HFFc6 (cell line): ENCODE data around the gene NINJ2. TPM values are rescaled to one million over a fixed set of nuclear protein-coding genes. Genes with fewer than 3 reads are reported as not detected.
A peak's percentile ranks its signal among the peaks of the same experiment; 100 is the strongest.

ENCODE experiments used
- DNase-seq: peaks from one replicate; pipeline ENCODE4 v3.0.0-alpha.2; 2018
- H3K27ac Mint-ChIP-seq: 2 replicates; pipeline ENCODE4 v1.8.0; 2020; ENCODE audit warnings: mild to moderate bottlenecking, mixed read lengths
- H3K27me3 Mint-ChIP-seq: 2 replicates; pipeline ENCODE4 v1.8.0; 2021; ENCODE audit warnings: mild to moderate bottlenecking, moderate library complexity, mixed read lengths; ENCODE audit not compliant: insufficient read depth
- H3K36me3 Mint-ChIP-seq: 2 replicates; pipeline ENCODE4 v1.8.0; 2021; ENCODE audit warnings: low read depth, mixed read lengths
- H3K4me1 Mint-ChIP-seq: 2 replicates; pipeline ENCODE4 v1.8.0; 2020; ENCODE audit warnings: low read depth, mixed read lengths
- H3K4me3 Mint-ChIP-seq: 2 replicates; pipeline ENCODE4 v1.8.0; 2020; ENCODE audit warnings: mild to moderate bottlenecking, moderate library complexity, mixed read lengths
- H3K9me3 Mint-ChIP-seq: 2 replicates; pipeline ENCODE4 v1.8.0; 2020; ENCODE audit warnings: mild to moderate bottlenecking, mixed read lengths
- total RNA-seq, 6 experiments: library from RNA; stranded (reverse); fragmentation: NEBNext Ultra II Directional; extraction: Animal tissue kit (Norgen Biotek cat#: 25700); gene quantifications; 2 replicates in 1 of 6; 3 replicates in 5 of 6; pipeline ENCODE4 v1.2.3, GENCODE V29; 2021
- TF ChIP-seq, protein P1 (sequence below): fragments of 200-600 bp; sonication (generic); IDR thresholded peaks from 2 replicates; pipeline ENCODE4 v1.5.0; 2021; ENCODE audit warnings: antibody characterized with exemption, mild to moderate bottlenecking

NINJ2 gene
- total RNA-seq, 6 experiments from 2014 or later, result not detected

DNA sequence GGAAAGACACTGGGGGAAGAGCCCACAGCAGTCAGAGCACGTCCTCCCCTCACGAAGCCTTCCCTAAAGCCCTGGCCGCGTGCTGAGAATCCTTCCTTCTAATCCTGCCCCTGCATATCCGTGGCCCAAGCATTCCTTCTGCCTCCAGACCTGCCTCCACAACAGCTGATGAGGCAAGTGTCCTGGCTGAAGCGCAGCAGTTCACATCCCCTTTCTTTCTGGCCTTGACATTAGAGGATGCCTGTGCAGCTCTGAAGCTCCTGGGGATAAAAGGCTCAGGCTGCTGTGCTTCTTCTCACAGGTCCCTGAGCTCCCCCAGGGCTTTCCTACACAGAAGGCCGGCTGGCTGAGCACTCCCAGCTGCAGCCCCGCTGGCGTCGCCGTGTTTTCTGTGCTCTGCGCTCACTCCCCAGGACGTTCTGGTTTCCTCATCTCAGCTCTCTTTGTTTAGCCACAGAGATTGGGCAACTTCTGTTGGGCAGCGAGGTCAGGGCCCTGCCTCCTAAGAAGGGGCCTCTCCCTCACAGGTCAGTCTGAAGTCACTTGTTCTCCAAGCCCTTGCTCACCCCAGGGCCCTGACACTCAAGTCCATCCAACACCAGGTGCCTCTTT is 45.8 kb downstream of the NINJ2 start:
- Mint-ChIP-seq H3K27ac (no peak overlapping the region), H3K9me3 (no peaks in the 10 kb centered on the region)
- no peak for DNase-seq

DNA sequence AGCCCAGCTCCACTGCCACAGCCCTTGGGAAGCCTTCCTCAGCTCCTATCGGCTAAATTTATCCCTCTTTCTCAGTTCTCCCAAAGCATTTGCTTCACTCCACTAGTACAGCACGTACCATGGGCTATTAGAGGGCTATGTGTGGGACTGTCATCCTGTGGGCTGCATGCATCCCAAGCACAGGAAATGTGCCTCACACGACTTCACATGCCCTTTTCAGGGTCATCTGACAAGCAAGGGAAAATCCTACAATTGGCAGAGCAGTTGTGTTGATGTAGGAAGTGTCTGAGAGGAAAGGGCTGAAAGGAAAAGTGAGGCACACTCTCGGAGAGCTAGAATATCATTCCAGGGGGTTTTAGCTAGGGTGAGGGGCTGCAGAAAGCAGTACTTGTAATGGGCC is 47.6 kb downstream of the NINJ2 start:
- H3K4me1 Mint-ChIP-seq, result peaks cover 6% of the 10 kb centered on the region
- no peaks in the 10 kb centered on the region for H3K36me3 Mint-ChIP-seq
- no peak overlapping the region for H3K4me3 Mint-ChIP-seq
- TF ChIP-seq, protein P1, sequence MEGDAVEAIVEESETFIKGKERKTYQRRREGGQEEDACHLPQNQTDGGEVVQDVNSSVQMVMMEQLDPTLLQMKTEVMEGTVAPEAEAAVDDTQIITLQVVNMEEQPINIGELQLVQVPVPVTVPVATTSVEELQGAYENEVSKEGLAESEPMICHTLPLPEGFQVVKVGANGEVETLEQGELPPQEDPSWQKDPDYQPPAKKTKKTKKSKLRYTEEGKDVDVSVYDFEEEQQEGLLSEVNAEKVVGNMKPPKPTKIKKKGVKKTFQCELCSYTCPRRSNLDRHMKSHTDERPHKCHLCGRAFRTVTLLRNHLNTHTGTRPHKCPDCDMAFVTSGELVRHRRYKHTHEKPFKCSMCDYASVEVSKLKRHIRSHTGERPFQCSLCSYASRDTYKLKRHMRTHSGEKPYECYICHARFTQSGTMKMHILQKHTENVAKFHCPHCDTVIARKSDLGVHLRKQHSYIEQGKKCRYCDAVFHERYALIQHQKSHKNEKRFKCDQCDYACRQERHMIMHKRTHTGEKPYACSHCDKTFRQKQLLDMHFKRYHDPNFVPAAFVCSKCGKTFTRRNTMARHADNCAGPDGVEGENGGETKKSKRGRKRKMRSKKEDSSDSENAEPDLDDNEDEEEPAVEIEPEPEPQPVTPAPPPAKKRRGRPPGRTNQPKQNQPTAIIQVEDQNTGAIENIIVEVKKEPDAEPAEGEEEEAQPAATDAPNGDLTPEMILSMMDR, result no peak
- no peaks in the 10 kb centered on the region for H3K9me3 Mint-ChIP-seq
- peaks cover 17% of the 10 kb centered on the region for H3K27me3 Mint-ChIP-seq
- DNase-seq, result no peak
- no peak overlapping the region for H3K27ac Mint-ChIP-seq

More for the DNA sequence above, 45.8 kb downstream of the NINJ2 start:
- no peaks in the 10 kb centered on the region for H3K36me3 Mint-ChIP-seq
- H3K4me1 Mint-ChIP-seq, result no peaks in the 10 kb centered on the region; the same call in none of the 2 replicates
- H3K4me3 Mint-ChIP-seq, result no peak overlapping the region
- peaks cover 23% of the 10 kb centered on the region for H3K27me3 Mint-ChIP-seq
- TF ChIP-seq, protein P1, result no peak

DNA sequence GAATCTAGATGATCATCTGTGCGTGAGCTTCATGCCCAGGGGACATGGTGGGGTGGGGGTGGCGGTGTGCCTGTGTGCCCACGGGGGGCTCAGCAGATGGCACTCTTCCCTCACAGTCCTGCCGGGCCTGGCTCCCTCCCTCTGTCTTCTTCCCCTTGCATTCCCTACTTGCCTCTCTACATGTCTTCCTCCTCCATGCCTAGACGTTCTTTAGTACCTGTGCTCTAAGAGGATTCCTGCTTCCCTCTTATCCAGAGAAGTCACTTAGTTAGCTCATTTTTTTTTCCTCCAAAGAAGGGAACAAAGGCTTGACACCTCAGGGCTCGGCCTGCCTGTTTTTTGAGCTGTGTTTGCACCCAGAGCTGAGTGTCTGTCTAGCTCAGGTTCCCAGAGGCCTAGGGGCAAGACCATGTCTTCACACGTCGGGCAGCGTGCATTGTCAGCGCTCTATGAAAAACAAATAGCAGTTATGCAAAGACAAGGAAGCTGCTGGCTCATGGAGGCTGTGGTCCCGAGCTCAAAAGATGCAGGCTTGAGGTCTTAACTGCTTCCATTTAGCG is 48.8 kb downstream of the NINJ2 start:
- H3K4me1 Mint-ChIP-seq, result peaks cover 16% of the 10 kb centered on the region
- no peak overlapping the region for H3K27ac Mint-ChIP-seq
- no peak overlapping the region for H3K4me3 Mint-ChIP-seq
- DNase-seq, result no peak
- TF ChIP-seq, protein P1, result peak; percentile 35; the same call in 1 of the 2 replicates
- H3K36me3 Mint-ChIP-seq, result no peaks in the 10 kb centered on the region
- H3K27me3 Mint-ChIP-seq, result peaks cover 17% of the 10 kb centered on the region
- no peaks in the 10 kb centered on the region for H3K9me3 Mint-ChIP-seq

DNA sequence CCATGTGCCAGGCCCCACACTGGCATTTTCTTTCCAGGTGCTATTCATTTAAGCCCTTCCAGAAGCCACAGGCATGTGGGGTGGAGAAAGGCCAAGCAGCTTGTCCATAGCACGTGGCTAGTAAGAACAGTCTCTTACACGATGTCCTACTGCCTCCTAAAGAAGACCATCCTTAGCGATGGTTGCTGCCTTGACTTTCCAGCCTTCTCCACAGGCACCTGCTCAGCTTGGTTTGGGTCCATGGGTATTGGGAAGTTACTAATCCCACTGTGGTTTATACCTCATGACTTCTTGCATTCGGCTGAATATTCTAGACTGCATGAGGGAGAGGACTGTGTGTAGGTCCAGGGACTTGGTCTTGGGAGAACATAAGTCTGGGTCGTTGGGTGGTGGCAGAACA is 49.2 kb downstream of the NINJ2 start:
- no peak for DNase-seq
- Mint-ChIP-seq H3K4me1 (peaks cover 16% of the 10 kb centered on the region), H3K4me3 (no peak overlapping the region), H3K36me3 (no peaks in the 10 kb centered on the region), H3K27me3 (peaks cover 13% of the 10 kb centered on the region), H3K27ac (no peak overlapping the region), H3K9me3 (no peaks in the 10 kb centered on the region)
- TF ChIP-seq, protein P1, result no peak

DNA sequence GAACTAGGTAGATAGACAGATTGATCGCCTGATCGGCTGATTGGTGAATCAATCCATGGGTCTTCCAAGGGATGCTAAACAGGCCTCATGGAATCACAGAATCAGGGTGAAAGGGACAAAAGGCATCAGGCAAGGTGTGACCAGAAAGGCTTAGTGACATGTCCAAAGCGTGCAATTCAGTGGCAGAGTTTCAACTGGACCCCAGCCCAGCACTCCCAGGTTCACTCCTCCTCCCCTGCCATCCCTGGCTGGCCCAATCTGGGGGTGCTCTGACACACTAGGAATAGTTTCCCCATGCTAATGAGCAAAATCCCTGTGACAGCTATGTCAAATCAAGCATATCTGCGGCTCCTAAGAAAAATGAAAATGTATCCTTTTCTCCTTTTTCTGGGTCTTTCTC is 50.4 kb downstream of the NINJ2 start:
- Mint-ChIP-seq H3K4me1 (peaks cover 16% of the 10 kb centered on the region), H3K4me3 (no peak overlapping the region), H3K9me3 (no peaks in the 10 kb centered on the region), H3K36me3 (no peaks in the 10 kb centered on the region), H3K27me3 (peaks cover 8% of the 10 kb centered on the region), H3K27ac (no peak overlapping the region)
- DNase-seq, result no peak
- TF ChIP-seq, protein P1, result no peak
